IMR-90 (cell line): ENCODE results near the gene UNC5B. TPM values are rescaled to one million over a fixed set of nuclear protein-coding genes. Genes with fewer than 3 reads are reported as not detected.

ENCODE experiments used
- ATAC-seq: fragments of 200-7000 bp; cut with Tn5 transposase; 2 replicates; pipeline ENCODE4 v1.9.1; 2020; ENCODE audit warnings: low read depth, mild to moderate bottlenecking, moderate library complexity
- BruUV-seq: library from RNA; stranded (reverse); fragments of 400-500 nt; replicated peaks from 2 replicates; lab custom pipeline; 2021; lab: Mats Ljungman, UMichigan
- CTCF ChIA-PET: fragments of 300-600 bp; formaldehyde crosslinking; extraction: SDS; loops from one replicate; lab custom pipeline; 2021; ENCODE audit warnings: antibody characterized with exemption; lab: Yijun Ruan, JAX
- POLR2A ChIA-PET: fragments of 300-600 bp; sonication (Branson Sonifier 250); formaldehyde crosslinking; loops from one replicate; lab custom pipeline; 2022; ENCODE audit warnings: antibody characterized with exemption; ENCODE audit not compliant: unreplicated experiment; lab: Charles Lee
- DNase-seq: peaks from one replicate; pipeline ENCODE4 v3.0.0; 2013
- H2AFZ ChIP-seq: replicated peaks from 2 replicates; pipeline ENCODE3; 2013; ENCODE audit warnings: low read length, mild to moderate bottlenecking; ENCODE audit not compliant: poor library complexity
- H2AK5ac ChIP-seq: 2 replicates; pipeline ENCODE4 v1.6.1; 2013; ENCODE audit warnings: low read depth, low read length, inconsistent platforms
- H2AK9ac ChIP-seq: replicated peaks from 2 replicates; pipeline ENCODE3; 2013; ENCODE audit warnings: mild to moderate bottlenecking, low read depth, low read length, moderate library complexity; ENCODE audit not compliant: poor library complexity
- H2BK120ac ChIP-seq: 2 replicates; pipeline ENCODE4 v1.6.1; 2013; ENCODE audit warnings: low read depth, low read length, inconsistent platforms
- H2BK15ac ChIP-seq: 3 replicates; pipeline ENCODE4 v1.6.1; 2013; ENCODE audit warnings: low read depth, low read length, inconsistent platforms
- H2BK20ac ChIP-seq: 2 replicates; pipeline ENCODE4 v1.6.1; 2013; ENCODE audit warnings: low read depth, mild to moderate bottlenecking, inconsistent platforms, low read length, moderate library complexity
- H2BK5ac ChIP-seq: 2 replicates; pipeline ENCODE4 v1.6.1; 2013; ENCODE audit warnings: mild to moderate bottlenecking, low read depth, low read length, inconsistent platforms; ENCODE audit not compliant: poor library complexity, severe bottlenecking
- H3K14ac ChIP-seq: replicated peaks from 2 replicates; pipeline ENCODE4 v1.6.1; 2013; ENCODE audit warnings: low read depth, low read length, inconsistent platforms
- H3K18ac ChIP-seq: 2 replicates; pipeline ENCODE4 v1.6.1; 2013; ENCODE audit warnings: low read depth, low read length, control low read depth
- H3K23ac ChIP-seq: 2 replicates; pipeline ENCODE4 v1.6.1; 2013; ENCODE audit warnings: low read depth, low read length, inconsistent platforms
- H3K27ac ChIP-seq: 2 replicates; pipeline ENCODE4 v1.5.1; 2013; ENCODE audit warnings: mild to moderate bottlenecking, control low read depth, low read length; ENCODE audit not compliant: insufficient read depth
- H3K27me3 ChIP-seq: 2 replicates; pipeline ENCODE4 v1.6.1; 2013; ENCODE audit warnings: low read length; ENCODE audit not compliant: control insufficient read depth, insufficient read depth
- H3K36me3 ChIP-seq: 2 replicates; pipeline ENCODE4 v1.6.1; 2013; ENCODE audit warnings: low read length, mixed read lengths; ENCODE audit not compliant: control insufficient read depth, insufficient read depth
- H3K4ac ChIP-seq: 2 replicates; pipeline ENCODE4 v1.6.1; 2013; ENCODE audit warnings: low read depth, low read length, inconsistent platforms
- H3K4me1 ChIP-seq: 2 replicates; pipeline ENCODE4 v1.6.1; 2013; ENCODE audit warnings: low read length, mixed read lengths; ENCODE audit not compliant: control insufficient read depth, insufficient read depth
- H3K4me2 ChIP-seq: 2 replicates; pipeline ENCODE4 v1.6.1; 2013; ENCODE audit warnings: low read depth, mild to moderate bottlenecking, control low read depth, low read length, moderate library complexity
- H3K4me3 ChIP-seq: 2 replicates; pipeline ENCODE4 v1.5.1; 2013; ENCODE audit warnings: low read depth, mild to moderate bottlenecking, control low read depth, low read length, moderate library complexity; ENCODE audit not compliant: insufficient read depth
- H3K56ac ChIP-seq: 2 replicates; pipeline ENCODE4 v1.6.1; 2013; ENCODE audit warnings: low read length, inconsistent platforms; ENCODE audit not compliant: insufficient read depth; ENCODE audit errors: extremely low read depth
- H3K79me1 ChIP-seq, 2 experiments: 2 replicates each; pipeline ENCODE4 v1.6.1; 2013; ENCODE audit warnings: low read length in 2 of 2, inconsistent platforms in 1 of 2, low read depth in 1 of 2
- H3K9ac ChIP-seq: 2 replicates; pipeline ENCODE4 v1.6.1; 2013; ENCODE audit warnings: low read depth, low read length, control low read depth
- H3K9me1 ChIP-seq: 2 replicates; pipeline ENCODE4 v1.6.1; 2013; ENCODE audit warnings: low read length, inconsistent platforms; ENCODE audit not compliant: insufficient read depth
- H3K9me3 ChIP-seq: 2 replicates; pipeline ENCODE4 v1.6.1; 2013; ENCODE audit warnings: low read length; ENCODE audit not compliant: control insufficient read depth, insufficient read depth
- H4K20me1 ChIP-seq: 2 replicates; pipeline ENCODE4 v1.6.1; 2013; ENCODE audit warnings: low read length, inconsistent platforms; ENCODE audit not compliant: insufficient read depth
- H4K5ac ChIP-seq: 2 replicates; pipeline ENCODE4 v1.6.1; 2013; ENCODE audit warnings: mild to moderate bottlenecking, low read depth, low read length, control low read depth
- H4K8ac ChIP-seq, 2 experiments: 2 replicates each; pipeline ENCODE4 v1.6.1; 2013; ENCODE audit warnings: low read depth in 2 of 2, low read length in 2 of 2, control low read depth in 1 of 2, inconsistent platforms in 1 of 2
- H4K91ac ChIP-seq: 2 replicates; pipeline ENCODE4 v1.6.1; 2013; ENCODE audit warnings: low read depth, low read length, inconsistent platforms; ENCODE audit not compliant: insufficient read depth
- POLR2A ChIP-seq: IDR thresholded peaks from 2 replicates; pipeline ENCODE4 v1.6.1; 2012; ENCODE audit warnings: mild to moderate bottlenecking, low read depth, low read length
- WGBS, 2 experiments: methylation state at CpG; one replicate each; pipeline versions ENCODE4 v1.1.5 to v1.1.7; 2013; ENCODE audit warnings: missing lambda C conversion rate in 2 of 2; ENCODE audit not compliant: insufficient read length in 1 of 2; ENCODE audit errors: extremely low coverage in 2 of 2; 5-methylcytosine and 5-hydroxymethylcytosine counted together
- dilution Hi-C: fragments of 300-500 bp; cut with HindIII; formaldehyde crosslinking; loops from one replicate; pipeline ENCODE4 v1.14.3; 2018; ENCODE audit warnings: low sequenced_read_pairs; ENCODE audit not compliant: unreplicated experiment
- in situ Hi-C: fragments of 300-500 bp; cut with MboI; formaldehyde crosslinking; loops from 3 replicates; pipeline ENCODE4 v1.14.3; 2019; ENCODE audit warnings: low sequenced_read_pairs, inconsistent platforms, mixed read lengths
- intact Hi-C: fragments of 100-400 bp; cut with micrococcal nuclease; formaldehyde crosslinking; loops from 2 replicates; pipeline ENCODE4 v1.10.0; 2022
- polyA plus RNA-seq, 3 experiments: library from polyadenylated mRNA; depleted of rRNA; stranded (reverse); fragments of >200 nt; gene quantifications; 2 replicates each; pipeline ENCODE4 v1.2.3, GENCODE V29; 2012; ENCODE audit warnings: low replicate concordance in 1 of 3
- total RNA-seq: library from RNA; depleted of rRNA; stranded (reverse); fragments of >200 nt; gene quantifications from 2 replicates; pipeline ENCODE4 v1.2.3, GENCODE V29; 2012

Gene UNC5B
- total and polyA plus RNA-seq, 2 of the 4 experiments (the other 2 are of a cell fraction), result 1.6 to 4.2 TPM

DNA sequence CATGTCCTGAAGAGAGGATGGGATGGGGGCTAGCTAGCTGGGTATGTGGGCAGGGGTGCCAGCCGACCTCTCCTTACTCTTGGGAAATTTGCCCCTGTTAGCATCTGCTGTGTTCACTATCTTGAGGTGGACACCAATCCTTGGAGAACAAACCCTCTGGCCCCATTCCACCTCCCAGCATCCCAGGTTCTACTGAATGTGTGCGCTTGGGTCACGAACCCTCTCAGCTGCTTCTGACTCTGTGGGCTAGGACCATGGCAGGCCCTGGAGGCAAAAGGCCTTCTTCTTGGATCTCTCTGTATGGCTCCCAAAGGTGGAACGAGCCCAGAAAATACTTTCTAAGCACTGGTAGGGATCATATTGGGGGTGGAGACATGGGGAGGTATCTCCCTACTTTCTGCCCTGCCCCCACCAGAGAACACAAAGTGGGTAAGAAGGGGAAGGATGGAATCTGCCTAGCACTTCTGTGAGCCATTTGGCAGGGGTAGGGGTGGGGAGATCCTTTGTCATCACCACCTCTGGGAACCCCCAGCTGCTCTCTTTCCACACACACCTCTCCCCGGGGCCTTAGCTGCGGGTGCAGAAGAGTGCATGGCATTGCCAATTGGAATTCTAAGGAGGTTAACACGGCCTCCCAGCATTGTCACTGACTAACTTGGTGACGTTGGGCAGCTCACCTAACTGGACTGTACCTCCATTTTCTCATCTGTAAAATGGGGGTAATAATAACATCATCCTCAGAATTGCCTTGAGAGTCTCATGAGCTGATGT is 7.7 kb downstream of the UNC5B start:
- no peak overlapping the region for H3K9ac ChIP-seq
- H4K91ac ChIP-seq, result no peak overlapping the region
- no TSS peak for BruUV-seq
- no peaks in the 10 kb centered on the region for H3K9me3 ChIP-seq
- H2AFZ ChIP-seq, result no peak overlapping the region
- no peak overlapping the region for H2AK5ac ChIP-seq
- H2BK15ac ChIP-seq, result no peak overlapping the region
- H3K79me1 ChIP-seq, result peaks cover 16 to 45% of the 10 kb centered on the region in 2 experiments; a peak in 3 of 4 replicates
- WGBS, 2 experiments, result no CpG with 5 or more reads among the region's 8 CpGs
- no peaks in the 10 kb centered on the region for H3K36me3 ChIP-seq
- H3K9me1 ChIP-seq, result peaks cover 13% of the 10 kb centered on the region; the same call in 1 of the 2 replicates
- no peak overlapping the region for H3K27ac ChIP-seq
- no peak overlapping the region for H3K4ac ChIP-seq
- no peak overlapping the region for H3K4me2 ChIP-seq
- in situ Hi-C loops, result no loop called here
- no peak overlapping the region for H4K8ac ChIP-seq
- no peak for ATAC-seq
- no peak for TF ChIP-seq POLR2A
- no peak overlapping the region for H3K4me3 ChIP-seq
- ChIA-PET POLR2A (no interaction called here), CTCF (no interaction called here)
- H4K20me1 ChIP-seq, result peaks cover 43% of the 10 kb centered on the region; the same call in 1 of the 2 replicates
- dilution Hi-C loops, result no loop called here
- no peak overlapping the region for H2BK5ac ChIP-seq
- intact Hi-C loops, result loop anchor here (10.0 kb wide), 1 partner anchor 405 kb away; the partner anchor contains the start of gene SGPL1
- no peak overlapping the region for H2BK20ac ChIP-seq
- H2BK120ac ChIP-seq, result no peak overlapping the region
- no peaks in the 10 kb centered on the region for H3K27me3 ChIP-seq
- H2AK9ac ChIP-seq, result no peak overlapping the region
- no peak overlapping the region for H3K56ac ChIP-seq
- no peak overlapping the region for H4K5ac ChIP-seq
- H3K18ac ChIP-seq, result no peak overlapping the region
- H3K23ac ChIP-seq, result no peak overlapping the region
- no peak for DNase-seq
- peaks cover 21% of the 10 kb centered on the region for H3K4me1 ChIP-seq
- H3K14ac ChIP-seq, result no peak overlapping the region
